ENCODE measurements around the gene CKB.

CKB gene

GRCh38 chr14:103542605-103543088 is 20.0 kb upstream of the CKB start:
- no peaks in the 10 kb centered on the region for H3K27me3 ChIP-seq (ENCODE audit: low read length)
- TF ChIP-seq, protein P1, sequence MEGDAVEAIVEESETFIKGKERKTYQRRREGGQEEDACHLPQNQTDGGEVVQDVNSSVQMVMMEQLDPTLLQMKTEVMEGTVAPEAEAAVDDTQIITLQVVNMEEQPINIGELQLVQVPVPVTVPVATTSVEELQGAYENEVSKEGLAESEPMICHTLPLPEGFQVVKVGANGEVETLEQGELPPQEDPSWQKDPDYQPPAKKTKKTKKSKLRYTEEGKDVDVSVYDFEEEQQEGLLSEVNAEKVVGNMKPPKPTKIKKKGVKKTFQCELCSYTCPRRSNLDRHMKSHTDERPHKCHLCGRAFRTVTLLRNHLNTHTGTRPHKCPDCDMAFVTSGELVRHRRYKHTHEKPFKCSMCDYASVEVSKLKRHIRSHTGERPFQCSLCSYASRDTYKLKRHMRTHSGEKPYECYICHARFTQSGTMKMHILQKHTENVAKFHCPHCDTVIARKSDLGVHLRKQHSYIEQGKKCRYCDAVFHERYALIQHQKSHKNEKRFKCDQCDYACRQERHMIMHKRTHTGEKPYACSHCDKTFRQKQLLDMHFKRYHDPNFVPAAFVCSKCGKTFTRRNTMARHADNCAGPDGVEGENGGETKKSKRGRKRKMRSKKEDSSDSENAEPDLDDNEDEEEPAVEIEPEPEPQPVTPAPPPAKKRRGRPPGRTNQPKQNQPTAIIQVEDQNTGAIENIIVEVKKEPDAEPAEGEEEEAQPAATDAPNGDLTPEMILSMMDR (IDR thresholded peaks at IDR 0.05; ENCODE audit: insufficient read depth, low read length, poor library complexity, severe bottlenecking) = no peak
- no peak for TF ChIP-seq EZH2phosphoT487 (conservative IDR thresholded peaks at IDR 0.05; ENCODE audit: low read length)
- no peaks in the 10 kb centered on the region for H3K79me2 ChIP-seq (ENCODE audit: insufficient read depth, low read length)
- H3K4me3 ChIP-seq (ENCODE audit: insufficient read depth, low read length, poor library complexity, severe bottlenecking) = no peak overlapping the region
- no peaks in the 10 kb centered on the region for H3K9me2 ChIP-seq (replicated peaks; ENCODE audit: insufficient read depth, low read length)
- no peaks in the 10 kb centered on the region for H4K20me1 ChIP-seq (ENCODE audit: low read depth, low read length)
- H3K36me3 ChIP-seq (ENCODE audit: low read length) = no peaks in the 10 kb centered on the region
- H3F3A ChIP-seq (ENCODE audit: insufficient read depth) = no peaks in the 10 kb centered on the region
- no peaks in the 10 kb centered on the region for H3K9me3 ChIP-seq (ENCODE audit: insufficient read depth, low read length)
- H3K4me2 ChIP-seq (ENCODE audit: low read depth, low read length, poor library complexity, severe bottlenecking) = no peak overlapping the region
- no peak overlapping the region for H2AFZ ChIP-seq (ENCODE audit: low read depth, low read length, severe bottlenecking)
- no peak overlapping the region for H3K9ac ChIP-seq (ENCODE audit: low read length)
- no peak overlapping the region for H3K27ac ChIP-seq (ENCODE audit: low read depth, low read length)

DNA sequence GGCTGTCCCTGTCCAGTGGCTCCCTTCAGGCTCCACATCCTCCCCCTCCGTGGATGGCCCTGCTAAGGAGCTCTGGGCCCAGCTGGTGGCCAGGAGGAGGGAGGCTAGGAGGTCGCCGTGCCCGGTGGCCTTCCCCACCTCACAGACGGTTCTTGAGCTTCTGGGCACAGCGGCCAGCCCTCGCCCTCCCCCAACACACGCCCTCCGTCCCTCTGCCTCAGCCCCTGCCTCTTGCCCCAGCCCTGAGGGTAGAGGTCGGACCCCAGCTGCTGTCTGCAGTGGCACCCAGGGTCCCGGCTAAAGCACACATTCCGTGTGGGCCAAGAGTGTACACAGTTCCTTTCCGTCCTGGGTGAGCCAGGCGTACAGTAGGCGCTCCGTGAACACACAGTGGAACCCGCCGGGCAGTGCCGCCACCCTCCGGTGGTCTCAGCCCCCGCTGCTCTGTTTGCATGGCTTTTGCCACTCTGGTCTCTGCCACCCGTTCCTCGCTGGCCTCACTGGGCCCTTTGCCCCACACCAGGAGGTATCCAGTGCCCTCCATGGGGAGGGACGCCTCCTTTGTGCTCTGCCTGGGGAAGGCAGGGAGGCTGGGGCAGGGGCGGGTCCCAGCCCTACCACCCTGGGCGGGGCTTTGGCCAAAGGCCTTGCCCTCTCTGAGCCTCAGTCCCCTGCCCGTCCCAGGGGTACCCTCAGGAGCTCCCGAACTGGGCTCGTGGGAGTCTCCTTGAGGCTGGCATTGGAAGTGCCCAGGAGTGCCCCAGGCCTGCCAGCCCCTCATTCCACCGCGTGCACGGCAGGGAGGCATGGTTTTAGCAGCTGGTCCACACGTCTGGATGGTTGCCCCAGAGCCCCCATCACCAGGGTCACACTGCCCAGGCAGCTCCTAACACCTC is 19.3 kb upstream of the CKB start:
- Histone ChIP-seq H3F3A (ENCODE audit: insufficient read depth) (no peaks in the 10 kb centered on the region), H3K9me3 (ENCODE audit: insufficient read depth, low read length) (no peaks in the 10 kb centered on the region), H3K4me2 (ENCODE audit: low read depth, low read length, poor library complexity, severe bottlenecking) (no peak overlapping the region), H3K79me2 (ENCODE audit: insufficient read depth, low read length) (no peaks in the 10 kb centered on the region), H3K36me3 (ENCODE audit: low read length) (no peaks in the 10 kb centered on the region), H4K20me1 (ENCODE audit: low read depth, low read length) (no peaks in the 10 kb centered on the region), H3K27ac (ENCODE audit: low read depth, low read length) (no peak overlapping the region), H2AFZ (ENCODE audit: low read depth, low read length, severe bottlenecking) (no peak overlapping the region), H3K27me3 (ENCODE audit: low read length) (no peaks in the 10 kb centered on the region), H3K9ac (ENCODE audit: low read length) (no peak overlapping the region), H3K9me2 (replicated peaks; ENCODE audit: insufficient read depth, low read length) (no peaks in the 10 kb centered on the region), H3K4me3 (ENCODE audit: insufficient read depth, low read length, poor library complexity, severe bottlenecking) (no peak overlapping the region)
- TF ChIP-seq, protein P1 (IDR thresholded peaks at IDR 0.05; ENCODE audit: insufficient read depth, low read length, poor library complexity, severe bottlenecking) = no peak
- no peak for TF ChIP-seq EZH2phosphoT487 (conservative IDR thresholded peaks at IDR 0.05; ENCODE audit: low read length)

DNA sequence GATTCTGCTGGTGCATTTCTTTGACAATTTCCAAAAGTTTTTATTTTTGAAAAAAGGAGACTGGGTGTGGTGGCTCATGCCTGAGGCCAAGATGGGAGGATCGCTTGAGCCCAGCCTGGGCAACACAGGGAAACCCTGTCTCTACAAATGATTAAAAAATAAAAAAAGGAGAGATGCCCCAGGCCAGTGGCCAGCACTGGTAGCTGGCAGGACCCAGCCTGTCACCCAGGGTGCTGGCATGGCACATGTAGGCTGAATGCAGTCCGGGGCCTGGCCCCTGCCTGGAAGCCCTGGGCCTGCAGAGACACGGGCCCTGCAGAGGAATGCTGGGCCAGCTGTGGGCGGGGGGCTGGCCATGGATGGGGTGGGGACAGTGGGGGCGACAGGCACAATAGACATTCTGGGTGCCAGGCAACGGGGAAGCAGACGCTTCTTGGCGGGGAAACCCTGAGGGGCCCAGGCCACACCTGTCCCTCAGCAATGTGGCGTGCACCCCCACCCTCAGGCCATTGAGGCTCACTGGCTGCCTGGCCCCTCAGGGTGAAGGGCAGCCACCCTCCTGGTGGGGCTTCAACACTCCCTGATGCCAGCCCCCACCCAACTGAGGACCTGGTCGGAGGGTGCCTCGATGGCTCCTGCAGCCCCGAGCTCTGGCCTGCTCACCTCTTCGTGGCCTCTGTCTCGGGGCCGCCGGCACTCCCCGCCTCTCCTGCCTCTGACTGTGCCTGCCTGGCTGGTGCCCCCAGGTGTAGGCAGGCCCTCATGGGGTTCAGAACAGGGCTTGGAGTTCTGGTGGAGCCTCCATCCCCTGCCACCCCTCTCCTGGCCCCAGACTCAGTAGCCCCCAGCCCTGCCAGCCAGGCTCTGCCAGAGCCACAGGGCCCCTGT is 18.4 kb upstream of the CKB start:
- H3K27ac ChIP-seq (ENCODE audit: low read depth, low read length) = no peak overlapping the region

More for the DNA sequence above, 18.4 kb upstream of the CKB start:
- Histone ChIP-seq H3K79me2 (ENCODE audit: insufficient read depth, low read length) (no peaks in the 10 kb centered on the region), H3K4me3 (ENCODE audit: insufficient read depth, low read length, poor library complexity, severe bottlenecking) (no peak overlapping the region), H3K36me3 (ENCODE audit: low read length) (no peaks in the 10 kb centered on the region), H3F3A (ENCODE audit: insufficient read depth) (no peaks in the 10 kb centered on the region), H3K9me2 (replicated peaks; ENCODE audit: insufficient read depth, low read length) (no peaks in the 10 kb centered on the region), H3K9me3 (ENCODE audit: insufficient read depth, low read length) (no peaks in the 10 kb centered on the region), H3K4me2 (ENCODE audit: low read depth, low read length, poor library complexity, severe bottlenecking) (no peak overlapping the region), H3K9ac (ENCODE audit: low read length) (no peak overlapping the region), H3K27me3 (ENCODE audit: low read length) (no peaks in the 10 kb centered on the region), H2AFZ (ENCODE audit: low read depth, low read length, severe bottlenecking) (no peak overlapping the region), H4K20me1 (ENCODE audit: low read depth, low read length) (no peaks in the 10 kb centered on the region)
- no peak for TF ChIP-seq EZH2phosphoT487 (conservative IDR thresholded peaks at IDR 0.05; ENCODE audit: low read length)
- TF ChIP-seq, protein P1 (IDR thresholded peaks at IDR 0.05; ENCODE audit: insufficient read depth, low read length, poor library complexity, severe bottlenecking) = no peak

Data from SU-DHL-6 (cell line).